ENCODE measurements around the gene C22orf23.

The C22orf23 gene

GRCh38 chr22:37989146-37990045 lies 36.0 kb upstream of the C22orf23 start:
- TF ChIP-seq CTCF (IDR thresholded peaks at IDR 0.05; ENCODE audit: insufficient read depth, low read length, poor library complexity, severe bottlenecking): no peak
- no peak for TF ChIP-seq EZH2phosphoT487 (conservative IDR thresholded peaks at IDR 0.05; ENCODE audit: low read length)

GRCh38 chr22:37986371-37986770 lies 33.0 kb upstream of the C22orf23 start:
- Histone ChIP-seq H3K79me2 (ENCODE audit: insufficient read depth, low read length) (no peaks in the 10 kb centered on the region), H3K9me2 (replicated peaks; ENCODE audit: insufficient read depth, low read length) (no peaks in the 10 kb centered on the region), H3K9ac (ENCODE audit: low read length) (no peak overlapping the region), H3K36me3 (ENCODE audit: low read length) (no peaks in the 10 kb centered on the region), H2AFZ (ENCODE audit: low read depth, low read length, severe bottlenecking) (no peak overlapping the region), H3K27ac (ENCODE audit: low read depth, low read length) (no peak overlapping the region), H3K4me3 (ENCODE audit: insufficient read depth, low read length, poor library complexity, severe bottlenecking) (no peak overlapping the region), H3F3A (ENCODE audit: insufficient read depth) (no peaks in the 10 kb centered on the region), H3K9me3 (ENCODE audit: insufficient read depth, low read length) (no peaks in the 10 kb centered on the region), H3K27me3 (ENCODE audit: low read length) (no peaks in the 10 kb centered on the region), H3K4me2 (ENCODE audit: low read depth, low read length, poor library complexity, severe bottlenecking) (no peak overlapping the region), H4K20me1 (ENCODE audit: low read depth, low read length) (no peaks in the 10 kb centered on the region)
- TF ChIP-seq CTCF (IDR thresholded peaks at IDR 0.05; ENCODE audit: insufficient read depth, low read length, poor library complexity, severe bottlenecking): no peak
- TF ChIP-seq EZH2phosphoT487 (conservative IDR thresholded peaks at IDR 0.05; ENCODE audit: low read length): no peak

More at GRCh38 chr22:37989146-37990045, 36.0 kb upstream of the C22orf23 start:
- H3F3A ChIP-seq (ENCODE audit: insufficient read depth): no peaks in the 10 kb centered on the region
- H3K27ac ChIP-seq (ENCODE audit: low read depth, low read length): no peak overlapping the region
- H3K9ac ChIP-seq (ENCODE audit: low read length): no peak overlapping the region
- no peaks in the 10 kb centered on the region for H3K36me3 ChIP-seq (ENCODE audit: low read length)
- H2AFZ ChIP-seq (ENCODE audit: low read depth, low read length, severe bottlenecking): no peak overlapping the region
- H3K4me3 ChIP-seq (ENCODE audit: insufficient read depth, low read length, poor library complexity, severe bottlenecking): no peak overlapping the region
- H3K27me3 ChIP-seq (ENCODE audit: low read length): no peaks in the 10 kb centered on the region
- H4K20me1 ChIP-seq (ENCODE audit: low read depth, low read length): no peaks in the 10 kb centered on the region
- no peaks in the 10 kb centered on the region for H3K9me2 ChIP-seq (replicated peaks; ENCODE audit: insufficient read depth, low read length)
- no peak overlapping the region for H3K4me2 ChIP-seq (ENCODE audit: low read depth, low read length, poor library complexity, severe bottlenecking)
- H3K9me3 ChIP-seq (ENCODE audit: insufficient read depth, low read length): no peaks in the 10 kb centered on the region
- no peaks in the 10 kb centered on the region for H3K79me2 ChIP-seq (ENCODE audit: insufficient read depth, low read length)

GRCh38 chr22:37985751-37986281 lies 32.4 kb upstream of the C22orf23 start:
- Histone ChIP-seq H3F3A (ENCODE audit: insufficient read depth) (no peaks in the 10 kb centered on the region), H3K9me2 (replicated peaks; ENCODE audit: insufficient read depth, low read length) (no peaks in the 10 kb centered on the region), H2AFZ (ENCODE audit: low read depth, low read length, severe bottlenecking) (no peak overlapping the region), H4K20me1 (ENCODE audit: low read depth, low read length) (no peaks in the 10 kb centered on the region), H3K9me3 (ENCODE audit: insufficient read depth, low read length) (no peaks in the 10 kb centered on the region), H3K9ac (ENCODE audit: low read length) (no peak overlapping the region), H3K36me3 (ENCODE audit: low read length) (no peaks in the 10 kb centered on the region), H3K4me2 (ENCODE audit: low read depth, low read length, poor library complexity, severe bottlenecking) (no peak overlapping the region), H3K4me3 (ENCODE audit: insufficient read depth, low read length, poor library complexity, severe bottlenecking) (no peak overlapping the region), H3K27ac (ENCODE audit: low read depth, low read length) (no peak overlapping the region), H3K79me2 (ENCODE audit: insufficient read depth, low read length) (no peaks in the 10 kb centered on the region), H3K27me3 (ENCODE audit: low read length) (no peaks in the 10 kb centered on the region)
- TF ChIP-seq EZH2phosphoT487 (conservative IDR thresholded peaks at IDR 0.05; ENCODE audit: low read length): no peak
- no peak for TF ChIP-seq CTCF (IDR thresholded peaks at IDR 0.05; ENCODE audit: insufficient read depth, low read length, poor library complexity, severe bottlenecking)
